Epidermal melanocyte (primary cell): ENCODE results near the gene USP34.
"Not testable (repeated sequence)": the region's sequence is repeated elsewhere in the genome, so short reads cannot be mapped to it uniquely, and the experiment has no call there.

Experiments
- DNase-seq: peaks from one replicate; pipeline ENCODE4 v3.0.0; 2011; ENCODE audit warnings: low spot score; ENCODE audit not compliant: insufficient read length

USP34 gene

GRCh38 chr2:61470965-61471904 lies at the start of gene USP34:
TSS of gene USP34 (minus strand) at chr2:61471087. CDS start at chr2:61470692, 395 bp downstream.
- peak; percentile 82 for DNase-seq

GRCh38 chr2:61520261-61520660 lies 49.4 kb upstream of the USP34 start:
- DNase-seq: no peak

GRCh38 chr2:61512768-61513398 lies 42.0 kb upstream of the USP34 start:
- no peak for DNase-seq

GRCh38 chr2:61510674-61511671 lies 40.1 kb upstream of the USP34 start:
- no peak for DNase-seq

GRCh38 chr2:61504949-61505348 lies 34.1 kb upstream of the USP34 start:
- no peak for DNase-seq

- DNase-seq: no peak
These were observed 28.2 kb upstream of the USP34 start for GRCh38 chr2:61499060-61499459.

- DNase-seq: no peak
These were observed 22.6 kb upstream of the USP34 start for GRCh38 chr2:61493523-61493942.

GRCh38 chr2:61492476-61492875 lies 21.6 kb upstream of the USP34 start:
- no peak for DNase-seq

GRCh38 chr2:61485281-61485680 lies 14.4 kb upstream of the USP34 start:
- DNase-seq: no peak

- DNase-seq: no peak
These were observed 7.2 kb upstream of the USP34 start for GRCh38 chr2:61478086-61478485.

GRCh38 chr2:61476929-61477589 lies 6.2 kb upstream of the USP34 start:
- not testable (repeated sequence) for DNase-seq

- DNase-seq: no peak
These were observed 1.3 kb upstream of the USP34 start for GRCh38 chr2:61471905-61472805.

- DNase-seq: peak; percentile 67
These were observed 550 bp downstream of the USP34 start for GRCh38 chr2:61470122-61470951.

- no peak for DNase-seq
These were observed 1.3 kb downstream of the USP34 start for GRCh38 chr2:61469424-61470121.

GRCh38 chr2:61468231-61468630 lies 2.7 kb downstream of the USP34 start:
- DNase-seq: not testable (repeated sequence)

- DNase-seq: no peak
These were observed 5.8 kb downstream of the USP34 start for GRCh38 chr2:61465045-61465444.

GRCh38 chr2:61463769-61464475 lies 7.0 kb downstream of the USP34 start:
- no peak for DNase-seq

- DNase-seq: no peak
These were observed 9.5 kb downstream of the USP34 start for GRCh38 chr2:61461404-61461803.
